GM19452 (cell line): ENCODE results near the gene OTOGL.
"Not testable (repeated sequence)": the region's sequence is repeated elsewhere in the genome, so short reads cannot be mapped to it uniquely, and the experiment has no call there.

Experiments used
- ATAC-seq: cut with Tn5 transposase; IDR thresholded peaks from one replicate; pipeline ENCODE4 v1.9.1; 2021; ENCODE audit not compliant: unreplicated experiment

OTOGL gene

DNA sequence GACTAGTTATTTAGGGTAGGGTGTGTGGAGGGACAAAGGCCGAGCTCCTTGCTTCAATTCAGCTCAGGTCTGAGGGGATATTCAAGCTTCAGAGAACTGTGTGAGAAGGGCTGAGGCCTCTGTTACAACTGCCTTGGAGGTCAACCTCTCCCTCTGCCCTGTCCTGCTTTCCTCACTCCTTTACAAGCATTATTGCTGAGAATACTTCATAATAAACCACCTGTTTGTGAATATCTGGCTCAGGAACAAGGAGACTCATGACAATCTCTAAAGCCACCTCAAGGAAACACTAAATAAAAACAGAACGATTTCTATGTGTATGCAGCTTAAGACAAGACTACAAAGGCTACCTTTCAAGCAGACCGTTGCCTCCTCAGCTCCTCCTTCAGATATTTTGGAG lies 21.7 kb downstream of the OTOGL start:
- no peak for ATAC-seq

DNA sequence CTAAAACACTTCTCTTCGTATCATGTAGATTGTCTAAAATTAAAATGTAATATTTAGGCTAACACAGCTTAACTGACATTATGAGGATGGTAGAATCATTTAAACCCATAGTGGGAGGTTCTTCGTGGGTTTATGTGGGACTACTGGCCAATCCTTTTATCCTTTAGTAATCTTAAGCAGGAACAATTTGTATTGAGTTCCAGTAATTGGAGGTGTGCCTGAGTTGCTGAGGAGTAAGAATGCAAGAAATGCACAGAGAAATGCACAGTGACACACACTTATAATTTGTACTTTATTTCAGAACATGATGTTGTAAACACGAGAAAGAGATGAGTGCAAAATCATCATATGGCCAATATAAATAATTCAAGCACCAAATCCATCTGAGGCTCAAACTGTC lies 22.3 kb downstream of the OTOGL start:
- ATAC-seq, result no peak

GRCh38 chr12:80129895-80130530 lies 30.7 kb downstream of the OTOGL start:
- ATAC-seq, result no peak

GRCh38 chr12:80135624-80136023 lies 36.3 kb downstream of the OTOGL start:
- ATAC-seq, result no peak

GRCh38 chr12:80140005-80140404 lies 40.7 kb downstream of the OTOGL start:
- no peak for ATAC-seq

GRCh38 chr12:80142640-80143039 lies 43.3 kb downstream of the OTOGL start:
- ATAC-seq, result no peak

DNA sequence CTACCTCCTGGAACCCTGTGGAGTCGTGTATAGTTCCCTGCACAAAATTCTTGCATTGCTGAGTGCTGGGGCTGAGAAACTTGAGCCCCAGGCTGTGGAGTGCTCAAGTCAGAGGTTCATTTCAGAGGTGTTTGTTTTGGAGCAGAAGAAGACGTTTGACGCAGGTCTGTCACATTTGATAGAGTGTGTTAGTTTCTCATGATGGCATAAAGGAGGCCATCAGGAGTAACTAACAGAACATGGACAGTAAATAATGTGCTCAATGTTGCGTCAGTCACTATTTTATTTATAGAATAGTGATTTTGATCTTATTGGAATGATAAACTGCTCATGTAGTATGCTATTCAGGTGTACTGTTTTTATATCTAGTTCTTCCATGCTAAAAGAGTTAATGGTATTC lies 44.2 kb downstream of the OTOGL start:
- no peak for ATAC-seq

DNA sequence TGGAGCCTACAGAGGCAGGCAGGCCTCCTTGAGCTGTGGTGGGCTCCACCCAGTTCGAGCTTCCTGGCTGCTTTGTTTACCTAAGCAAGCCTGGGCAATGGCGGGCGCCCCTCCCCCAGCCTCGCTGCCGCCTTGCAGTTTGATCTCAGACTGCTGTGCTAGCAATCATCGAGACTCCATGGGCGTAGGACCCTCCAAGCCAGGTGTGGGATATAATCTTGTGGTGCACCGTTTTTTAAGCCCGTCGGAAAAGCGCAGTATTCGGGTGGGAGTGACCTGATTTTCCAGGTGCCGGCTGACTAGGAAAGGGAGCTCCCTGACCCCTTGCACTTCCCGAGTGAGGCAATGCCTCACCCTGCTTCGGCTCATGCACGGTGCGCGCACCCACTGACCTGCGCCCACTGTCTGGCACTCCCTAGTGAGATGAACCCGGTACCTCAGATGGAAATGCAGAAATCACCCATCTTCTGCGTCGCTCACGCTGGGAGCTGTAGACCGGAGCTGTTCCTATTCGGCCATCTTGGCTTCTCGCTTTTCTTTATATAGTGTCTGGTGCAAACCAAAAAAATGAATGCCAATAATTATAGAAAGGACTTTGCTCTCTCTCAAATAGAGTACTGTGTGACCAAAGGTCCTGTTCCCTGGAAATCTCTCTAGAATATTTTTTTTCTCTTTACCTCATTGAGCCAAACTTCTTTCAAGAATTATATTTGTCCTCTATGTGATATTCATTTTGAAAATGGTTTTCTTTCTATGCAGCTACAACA lies 50.4 kb downstream of the OTOGL start:
- ATAC-seq, result not testable (repeated sequence)

DNA sequence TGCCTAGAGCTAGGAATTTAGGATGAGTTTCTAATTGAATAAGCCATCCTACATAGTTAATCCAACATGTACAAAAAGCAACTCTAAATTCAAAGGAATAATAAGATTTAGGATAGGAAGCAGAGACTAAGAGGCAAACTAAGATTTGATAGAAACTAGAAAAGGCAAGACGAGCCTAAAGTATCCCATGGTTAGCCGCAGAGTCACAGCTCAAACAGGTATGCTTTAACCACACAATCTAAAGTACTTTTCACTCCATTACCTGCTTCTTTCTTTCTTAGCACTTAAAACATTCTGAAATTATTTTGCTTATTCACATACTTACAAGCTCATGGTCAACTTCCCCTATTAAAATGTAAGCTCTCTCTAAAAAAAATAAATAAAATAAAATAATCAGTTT lies 51.8 kb downstream of the OTOGL start:
- ATAC-seq, result no peak

- ATAC-seq, result peak; percentile 55
These were observed 54.9 kb downstream of the OTOGL start for GRCh38 chr12:80154261-80154660.

DNA sequence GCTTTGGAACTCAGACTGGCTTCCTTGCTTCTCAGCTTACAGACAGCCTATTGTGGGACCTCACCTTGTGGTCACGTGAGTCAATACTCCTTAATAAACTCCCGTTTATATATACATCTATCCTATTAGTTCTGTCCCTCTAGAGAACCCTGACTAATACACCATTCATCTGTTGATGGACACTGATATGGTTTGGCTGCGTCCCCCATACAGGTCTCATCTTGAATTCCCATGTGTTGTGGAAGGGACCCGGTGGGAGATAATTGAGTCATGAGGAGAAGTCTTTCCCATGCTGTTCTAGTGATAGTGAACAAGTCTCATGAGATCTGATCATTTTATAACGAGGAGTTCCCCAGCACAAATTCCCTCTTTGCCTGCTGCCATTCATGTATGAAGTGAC lies 57.0 kb downstream of the OTOGL start:
- no peak for ATAC-seq

- no peak for ATAC-seq
These were observed 58.3 kb downstream of the OTOGL start for GRCh38 chr12:80157645-80158044.

- no peak for ATAC-seq
These were observed 62.3 kb downstream of the OTOGL start for GRCh38 chr12:80161612-80162011.

DNA sequence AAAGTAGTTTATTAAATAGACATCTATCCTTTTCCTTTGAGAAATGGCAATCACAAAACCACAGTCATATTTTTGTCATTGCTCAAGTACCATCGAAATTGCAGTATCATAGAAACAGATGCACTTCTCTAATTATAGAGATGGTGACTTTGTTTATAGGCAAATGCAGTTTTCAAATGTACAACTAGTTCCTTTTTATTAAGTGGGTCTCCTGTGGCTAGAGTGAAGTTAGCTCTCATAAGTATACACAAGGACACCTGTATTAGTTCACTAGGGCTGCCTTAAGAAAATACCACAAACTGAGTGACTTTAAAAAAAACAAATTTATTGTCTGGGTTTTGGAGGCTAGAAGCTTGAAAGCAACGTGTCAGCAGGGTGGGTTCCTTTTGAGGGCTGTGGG lies 62.8 kb downstream of the OTOGL start:
- ATAC-seq, result no peak

- ATAC-seq, result no peak
These were observed 66.4 kb downstream of the OTOGL start for GRCh38 chr12:80165746-80166145.

DNA sequence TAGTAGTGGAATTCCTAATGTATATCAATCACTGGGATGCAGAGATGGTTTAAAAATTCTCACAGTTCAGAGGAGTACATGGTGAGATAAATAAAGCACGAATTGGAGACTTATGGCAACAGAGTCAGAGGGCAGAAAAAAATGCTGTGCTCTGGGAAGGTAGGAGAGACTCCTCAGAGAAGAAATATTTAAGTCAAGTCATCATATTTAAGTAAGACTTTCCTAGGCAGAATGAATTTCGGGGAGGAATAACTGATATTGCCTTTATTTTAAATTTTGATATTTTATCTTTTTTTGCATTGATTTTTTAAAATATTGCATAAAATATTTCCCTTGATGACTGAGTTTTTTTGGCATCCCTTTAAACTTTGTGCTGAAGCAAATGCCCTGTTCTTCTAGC lies 67.4 kb downstream of the OTOGL start:
- no peak for ATAC-seq

GRCh38 chr12:80168936-80169335 lies 69.6 kb downstream of the OTOGL start:
- ATAC-seq, result no peak

- ATAC-seq, result no peak
These were observed 71.6 kb downstream of the OTOGL start for GRCh38 chr12:80170915-80171314.

DNA sequence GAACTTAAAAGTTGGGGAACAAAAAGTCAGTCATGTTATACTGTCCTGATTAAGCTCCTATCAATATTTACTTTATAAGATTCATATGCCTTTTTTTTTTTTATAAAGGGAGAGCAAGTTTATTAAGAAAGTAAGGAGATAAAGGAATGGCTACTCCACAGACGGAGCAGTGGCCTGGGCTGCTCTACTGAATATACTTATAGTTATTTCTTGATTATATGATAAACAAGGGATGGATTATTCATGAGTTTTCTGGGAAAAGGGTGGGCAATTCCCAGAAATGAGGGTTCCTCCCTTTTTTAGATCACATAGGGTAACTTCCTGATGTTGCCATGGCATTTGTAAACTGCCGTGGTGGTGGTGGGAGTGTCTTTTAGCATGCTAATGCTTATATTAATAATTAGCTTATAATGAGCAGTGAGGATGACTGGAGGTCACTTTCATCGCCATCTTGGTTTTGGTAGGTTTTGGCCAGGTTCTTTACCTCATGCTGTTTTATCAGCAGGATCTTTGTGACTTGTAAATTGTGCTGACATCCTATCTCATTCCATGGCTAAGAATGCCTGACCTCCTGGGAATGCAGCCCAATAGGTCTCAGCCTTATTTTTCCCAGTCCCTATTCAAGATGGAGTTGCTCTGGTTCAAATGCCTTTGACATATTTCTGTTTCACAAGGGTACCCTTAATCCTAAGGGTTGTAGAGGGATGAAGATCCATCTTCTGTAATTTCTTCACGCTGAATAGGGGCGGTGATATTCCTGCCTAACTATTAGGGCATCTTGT lies 73.9 kb downstream of the OTOGL start:
- ATAC-seq, result no peak

DNA sequence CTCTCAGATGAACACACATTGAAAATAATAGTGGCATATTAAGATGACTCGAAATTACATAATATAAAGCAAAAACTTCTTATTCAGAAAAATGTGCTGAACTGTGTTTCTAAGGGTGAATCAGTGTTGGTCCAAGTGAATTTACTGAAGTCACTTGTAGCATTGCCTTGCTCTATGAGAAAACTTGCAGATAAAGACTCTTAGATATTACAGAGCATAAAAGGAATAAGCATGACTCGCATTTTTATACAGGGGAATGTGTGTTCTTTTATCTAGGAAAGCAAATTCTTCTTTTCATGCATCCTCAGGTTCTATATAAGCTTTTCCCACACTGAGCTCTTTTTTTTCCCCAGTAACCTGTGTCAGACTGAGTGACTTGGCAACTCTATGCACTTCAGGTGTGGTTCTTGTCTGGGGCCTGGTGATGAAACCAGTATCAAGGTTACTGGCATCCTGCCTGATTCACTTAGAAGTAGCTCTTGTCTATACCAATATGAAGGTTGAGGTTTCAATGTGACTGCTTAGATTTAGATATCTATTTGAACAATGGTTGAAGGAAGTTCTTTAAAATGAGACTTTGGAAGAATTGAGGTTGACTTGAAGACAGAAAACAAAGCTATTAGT lies 76.1 kb downstream of the OTOGL start:
- no peak for ATAC-seq

DNA sequence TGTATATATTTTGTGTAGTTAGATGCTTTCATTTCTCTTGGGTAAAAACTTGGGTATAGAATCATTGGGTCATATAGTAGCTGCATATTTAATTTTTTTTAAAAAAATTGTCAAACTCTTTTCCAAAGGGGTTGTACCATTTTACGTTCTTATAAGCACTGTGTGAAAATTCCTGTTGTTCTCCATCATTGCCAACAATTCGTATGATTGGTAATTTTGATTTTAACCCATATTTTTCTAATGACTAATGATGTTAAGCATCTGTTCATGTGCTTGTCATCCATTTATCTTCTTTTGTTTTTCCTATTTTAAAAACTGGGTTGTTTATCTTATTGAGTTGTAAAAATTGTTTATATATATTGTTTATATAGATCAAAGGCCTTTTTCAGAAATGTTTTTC lies 77.4 kb downstream of the OTOGL start:
- no peak for ATAC-seq

DNA sequence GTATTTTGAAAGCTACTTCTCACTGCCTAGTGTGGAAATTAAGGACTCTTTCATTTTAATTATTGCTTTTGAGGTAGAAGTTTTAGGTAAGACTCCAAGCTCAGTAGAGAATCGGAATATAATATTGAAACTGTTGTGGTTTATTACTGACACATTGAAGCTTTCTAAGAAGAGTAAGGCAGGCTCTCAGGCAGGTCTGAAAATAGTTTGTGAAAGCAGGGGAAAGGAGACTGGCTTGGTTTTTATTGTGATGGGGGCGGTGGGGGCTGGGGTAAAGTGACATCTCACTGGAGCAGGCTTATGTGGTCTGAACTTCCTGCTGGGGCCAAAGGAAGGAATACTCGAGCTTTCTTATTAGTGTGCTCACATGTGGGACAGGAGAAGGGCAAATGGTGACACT lies 79.5 kb downstream of the OTOGL start:
- peak; percentile 90 for ATAC-seq
